ENCODE data around the gene CELF2. TPM values are rescaled to one million over a fixed set of nuclear protein-coding genes. Genes with fewer than 3 reads are reported as not detected.

CELF2 gene
- total RNA-seq, 1 donor from 2014 or later: 110 TPM

DNA sequence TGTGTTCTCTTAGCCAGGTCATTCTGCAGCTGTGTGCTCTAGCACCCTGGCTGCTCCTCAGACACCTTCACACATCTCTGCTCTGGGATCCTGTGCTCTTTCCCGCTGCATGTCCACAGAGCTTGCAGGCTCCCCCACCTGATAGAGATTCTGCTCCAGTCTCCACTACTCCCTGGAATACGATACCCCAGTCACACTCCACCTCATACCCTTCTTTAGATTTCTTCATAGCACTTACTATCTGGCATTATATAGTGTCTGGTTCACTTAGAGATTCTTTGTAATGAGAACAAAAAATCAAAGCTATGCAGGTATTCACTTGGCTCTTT is 88.0 kb downstream of the CELF2 start:
- Mint-ChIP-seq H3K27me3 (ENCODE audit: insufficient read depth) (peaks cover 15% of the 10 kb centered on the region), H3K27ac (no peak overlapping the region), H3K9me3 (peaks cover 3% of the 10 kb centered on the region), H3K4me3 (no peak overlapping the region), H3K36me3 (ENCODE audit: low read depth) (peaks cover 5% of the 10 kb centered on the region), H3K4me1 (ENCODE audit: low read depth) (peaks cover 13% of the 10 kb centered on the region)
- intact Hi-C loops (cut with micrococcal nuclease): no loop called here
- DNase-seq (ENCODE audit: low spot score): no peak

DNA sequence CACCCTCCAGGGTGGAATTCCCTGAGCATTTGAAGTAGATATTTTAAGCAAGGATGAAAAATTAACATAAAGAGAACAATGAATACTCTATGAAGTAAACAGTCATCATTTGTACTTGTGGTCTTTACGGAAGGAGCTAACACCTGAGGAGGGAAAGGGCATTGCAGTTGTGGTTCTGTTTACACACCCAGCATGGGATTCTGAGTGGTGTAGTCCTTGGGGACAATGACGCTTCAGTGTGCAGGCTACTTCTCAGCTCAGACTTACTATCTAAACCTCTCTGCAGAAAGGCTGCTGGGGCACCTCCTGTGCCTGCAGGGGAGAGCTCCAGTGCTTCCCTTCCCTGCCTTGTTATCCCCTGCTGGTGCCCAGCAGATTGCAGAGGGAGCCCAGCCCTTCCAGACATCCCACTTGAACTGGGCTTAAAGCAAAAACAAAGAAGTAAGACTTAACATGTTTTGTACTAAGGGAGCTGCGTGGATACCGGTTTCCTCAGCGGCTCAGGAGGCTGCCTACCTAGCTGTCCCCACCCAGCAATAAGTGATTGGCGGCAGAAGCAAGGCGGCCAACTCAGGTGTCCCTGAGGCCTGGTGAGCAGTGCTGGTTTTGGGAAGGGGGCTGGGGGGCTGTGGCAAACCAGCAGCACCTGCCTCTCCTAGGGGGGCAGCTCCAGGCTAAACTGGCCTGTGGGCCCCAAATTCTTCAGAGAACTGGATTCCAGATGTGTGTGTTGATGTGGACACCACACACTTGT is 89.1 kb downstream of the CELF2 start:
- Mint-ChIP-seq H3K27ac (no peak overlapping the region), H3K9me3 (peaks cover 3% of the 10 kb centered on the region)
- no peak for DNase-seq (ENCODE audit: low spot score)

DNA sequence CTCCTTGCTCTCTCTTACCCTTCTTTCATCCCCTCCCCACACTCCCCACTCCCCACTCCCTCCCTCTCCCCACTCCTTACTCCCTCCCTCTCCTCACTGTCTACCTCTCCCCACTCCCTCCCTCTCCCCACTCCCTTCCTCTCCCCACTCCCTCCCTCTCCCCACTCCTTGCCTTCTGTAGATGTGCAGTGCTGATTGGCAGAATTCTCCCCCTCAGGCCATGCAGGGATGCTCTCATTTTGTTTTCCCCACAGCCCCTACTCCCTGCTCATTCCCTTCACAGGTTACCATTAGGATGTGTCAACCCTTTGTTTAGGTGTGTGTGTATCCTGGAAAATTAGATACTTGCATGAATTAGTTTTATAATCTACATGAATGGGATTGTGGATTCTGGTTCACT is 90.3 kb downstream of the CELF2 start:
- Mint-ChIP-seq H3K4me3 (no peak overlapping the region), H3K36me3 (ENCODE audit: low read depth) (peaks cover 6% of the 10 kb centered on the region), H3K4me1 (ENCODE audit: low read depth) (peaks cover 14% of the 10 kb centered on the region), H3K27ac (no peak overlapping the region), H3K27me3 (ENCODE audit: insufficient read depth) (peaks cover 4% of the 10 kb centered on the region), H3K9me3 (peaks cover 3% of the 10 kb centered on the region)
- intact Hi-C loops (cut with micrococcal nuclease): no loop called here
- DNase-seq (ENCODE audit: low spot score): no peak

More for the DNA sequence above, 89.1 kb downstream of the CELF2 start:
- intact Hi-C loops (cut with micrococcal nuclease): no loop called here
- peaks cover 9% of the 10 kb centered on the region for H3K27me3 Mint-ChIP-seq (ENCODE audit: insufficient read depth)
- H3K4me1 Mint-ChIP-seq (ENCODE audit: low read depth): peaks cover 13% of the 10 kb centered on the region
- peaks cover 7% of the 10 kb centered on the region for H3K36me3 Mint-ChIP-seq (ENCODE audit: low read depth)
- no peak overlapping the region for H3K4me3 Mint-ChIP-seq

DNA sequence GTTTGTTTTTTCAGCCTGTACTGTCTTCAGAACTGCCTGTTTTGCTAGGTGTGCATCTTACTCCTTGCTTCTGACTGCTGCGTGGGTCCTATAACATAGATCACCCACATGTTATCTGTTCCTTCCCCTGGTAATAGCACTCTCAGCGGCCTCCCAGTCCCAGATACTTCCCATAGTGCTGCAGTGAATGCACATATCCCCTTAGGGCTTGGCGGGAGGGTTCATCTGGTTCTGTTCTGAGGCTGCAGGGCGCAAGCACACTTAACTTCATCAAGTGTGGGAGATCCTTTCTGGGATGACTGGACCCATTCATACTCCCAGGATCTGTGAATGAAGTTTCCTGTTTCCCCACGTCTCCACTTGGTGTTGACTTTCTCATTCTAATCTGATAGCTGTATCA is 90.7 kb downstream of the CELF2 start:
- Mint-ChIP-seq H3K27ac (no peak overlapping the region), H3K4me3 (no peak overlapping the region), H3K9me3 (peaks cover 3% of the 10 kb centered on the region), H3K27me3 (ENCODE audit: insufficient read depth) (peaks cover 3% of the 10 kb centered on the region), H3K4me1 (ENCODE audit: low read depth) (peaks cover 18% of the 10 kb centered on the region), H3K36me3 (ENCODE audit: low read depth) (peaks cover 6% of the 10 kb centered on the region)
- intact Hi-C loops (cut with micrococcal nuclease): no loop called here
- DNase-seq (ENCODE audit: low spot score): no peak

GRCh38 chr10:11109590-11109989 is 91.9 kb downstream of the CELF2 start:
- H3K4me3 Mint-ChIP-seq: no peak overlapping the region
- H3K36me3 Mint-ChIP-seq (ENCODE audit: low read depth): peaks cover 6% of the 10 kb centered on the region
- no peak for DNase-seq (ENCODE audit: low spot score)
- peaks cover 3% of the 10 kb centered on the region for H3K27me3 Mint-ChIP-seq (ENCODE audit: insufficient read depth)
- peaks cover 25% of the 10 kb centered on the region for H3K4me1 Mint-ChIP-seq (ENCODE audit: low read depth)
- intact Hi-C loops (cut with micrococcal nuclease): no loop called here
- no peak overlapping the region for H3K27ac Mint-ChIP-seq
- H3K9me3 Mint-ChIP-seq: peaks cover 3% of the 10 kb centered on the region

DNA sequence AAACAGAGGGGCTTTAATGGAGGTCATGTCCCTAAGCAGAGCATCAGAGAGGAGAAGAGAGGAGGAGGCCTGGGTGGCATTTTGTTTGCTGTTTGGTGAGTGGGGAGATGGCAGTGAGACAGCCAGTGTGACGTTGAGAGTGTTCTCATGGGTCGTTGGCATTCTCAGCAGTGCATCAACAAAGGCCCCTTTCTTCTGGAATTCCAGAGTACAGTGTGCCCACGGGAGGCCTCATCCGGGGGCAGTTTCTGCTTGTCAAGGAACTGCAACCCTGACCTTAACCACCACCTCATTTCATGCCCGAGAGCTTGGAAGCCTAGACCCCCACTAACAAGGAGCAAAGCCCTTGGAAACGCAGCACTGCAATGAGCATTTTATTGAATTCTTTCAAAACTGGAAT is 92.9 kb downstream of the CELF2 start:
- intact Hi-C loops (cut with micrococcal nuclease): no loop called here
- H3K4me3 Mint-ChIP-seq: no peak overlapping the region
- H3K4me1 Mint-ChIP-seq (ENCODE audit: low read depth): peaks cover 16% of the 10 kb centered on the region
- peaks cover 3% of the 10 kb centered on the region for H3K9me3 Mint-ChIP-seq
- H3K27me3 Mint-ChIP-seq (ENCODE audit: insufficient read depth): peaks cover 3% of the 10 kb centered on the region
- no peak for DNase-seq (ENCODE audit: low spot score)
- H3K27ac Mint-ChIP-seq: no peak overlapping the region
- peaks cover 6% of the 10 kb centered on the region for H3K36me3 Mint-ChIP-seq (ENCODE audit: low read depth)

DNA sequence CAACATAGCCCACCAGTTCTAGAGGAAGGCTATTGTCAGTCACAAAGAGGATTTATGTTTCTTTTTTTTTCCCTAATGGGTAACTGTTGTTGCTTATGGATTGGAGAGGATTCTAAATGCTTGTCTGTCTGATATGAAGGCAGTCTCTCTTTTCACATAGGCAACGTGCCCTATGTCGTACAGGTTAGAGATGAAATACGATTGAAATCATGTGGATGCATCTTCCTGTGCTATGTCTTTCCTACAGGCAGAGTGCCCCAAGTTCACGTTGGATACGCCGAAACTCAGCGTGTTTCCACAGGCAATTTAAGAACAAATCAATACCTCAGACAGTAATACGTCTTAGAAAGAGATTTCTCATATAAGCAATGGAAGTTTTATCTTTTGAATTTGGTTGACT is 93.8 kb downstream of the CELF2 start:
- no peak for DNase-seq (ENCODE audit: low spot score)
- Mint-ChIP-seq H3K9me3 (peaks cover 3% of the 10 kb centered on the region), H3K4me1 (ENCODE audit: low read depth) (peaks cover 12% of the 10 kb centered on the region), H3K4me3 (no peak overlapping the region), H3K27me3 (ENCODE audit: insufficient read depth) (peaks cover 3% of the 10 kb centered on the region), H3K36me3 (ENCODE audit: low read depth) (peaks cover 6% of the 10 kb centered on the region), H3K27ac (no peak overlapping the region)
- intact Hi-C loops (cut with micrococcal nuclease): no loop called here

- no peak for DNase-seq (ENCODE audit: low spot score)
- intact Hi-C loops (cut with micrococcal nuclease): loop anchor here (1.0 kb wide), 2 partner anchors 51 to 158 kb away; no protein-coding TSS in a partner anchor
- Mint-ChIP-seq H3K27me3 (ENCODE audit: insufficient read depth) (peaks cover 4% of the 10 kb centered on the region), H3K4me1 (ENCODE audit: low read depth) (peaks cover 12% of the 10 kb centered on the region), H3K27ac (no peak overlapping the region), H3K9me3 (peaks cover 3% of the 10 kb centered on the region), H3K4me3 (no peak overlapping the region), H3K36me3 (ENCODE audit: low read depth) (peaks cover 6% of the 10 kb centered on the region)
Observed at GRCh38 chr10:11112718-11113117, 95.0 kb downstream of the CELF2 start.

DNA sequence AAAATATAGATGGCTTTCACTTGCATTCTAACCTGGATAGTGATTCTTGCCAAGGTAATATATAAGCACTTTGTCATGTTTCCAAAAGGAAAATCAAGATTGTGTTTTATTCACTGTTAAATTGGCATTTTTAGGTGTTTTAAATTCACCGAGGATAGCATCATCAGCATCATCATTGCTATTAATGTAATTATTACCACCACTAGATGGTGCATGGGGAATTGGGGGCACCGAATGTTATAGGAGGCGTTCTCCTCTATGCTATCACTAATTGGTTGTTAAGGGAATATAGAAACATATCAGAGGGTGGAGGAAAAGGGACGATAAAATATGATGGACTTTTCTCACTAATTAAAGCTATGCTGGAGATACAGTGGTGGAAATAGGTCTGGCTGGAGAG is 95.5 kb downstream of the CELF2 start:
- Mint-ChIP-seq H3K9me3 (peaks cover 3% of the 10 kb centered on the region), H3K36me3 (ENCODE audit: low read depth) (peaks cover 6% of the 10 kb centered on the region), H3K4me3 (no peak overlapping the region), H3K27ac (no peak overlapping the region), H3K4me1 (ENCODE audit: low read depth) (peaks cover 12% of the 10 kb centered on the region), H3K27me3 (ENCODE audit: insufficient read depth) (peaks cover 4% of the 10 kb centered on the region)
- intact Hi-C loops (cut with micrococcal nuclease): loop anchor here (1.0 kb wide), 2 partner anchors 50 to 157 kb away; no protein-coding TSS in a partner anchor
- DNase-seq (ENCODE audit: low spot score): no peak

DNA sequence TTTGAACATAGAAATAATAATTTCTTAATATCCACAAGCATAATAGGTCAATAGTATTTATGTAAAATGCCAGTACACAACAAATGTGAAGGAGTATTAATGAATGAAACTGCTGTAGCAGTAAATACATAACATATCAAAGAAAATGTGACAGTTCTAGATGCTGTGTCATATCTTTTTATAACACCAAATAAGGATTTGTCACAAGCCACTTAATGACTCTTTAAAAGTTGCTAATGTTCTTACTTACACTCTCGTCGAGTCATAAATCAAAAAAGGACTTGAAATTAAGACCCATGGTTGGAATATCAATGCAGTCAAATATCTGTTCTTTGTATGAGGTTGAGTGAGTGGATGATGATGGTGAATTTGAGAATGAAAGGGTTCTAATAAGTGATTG is 96.6 kb downstream of the CELF2 start:
- H3K36me3 Mint-ChIP-seq (ENCODE audit: low read depth): peaks cover 2% of the 10 kb centered on the region
- intact Hi-C loops (cut with micrococcal nuclease): loop anchor here (2.0 kb wide), 1 partner anchor 33 kb away; no protein-coding TSS in a partner anchor
- H3K4me3 Mint-ChIP-seq: no peak overlapping the region
- H3K27ac Mint-ChIP-seq: no peak overlapping the region
- H3K9me3 Mint-ChIP-seq: peaks cover 3% of the 10 kb centered on the region
- H3K4me1 Mint-ChIP-seq (ENCODE audit: low read depth): peaks cover 12% of the 10 kb centered on the region
- peaks cover 2% of the 10 kb centered on the region for H3K27me3 Mint-ChIP-seq (ENCODE audit: insufficient read depth)
- no peak for DNase-seq (ENCODE audit: low spot score)

DNA sequence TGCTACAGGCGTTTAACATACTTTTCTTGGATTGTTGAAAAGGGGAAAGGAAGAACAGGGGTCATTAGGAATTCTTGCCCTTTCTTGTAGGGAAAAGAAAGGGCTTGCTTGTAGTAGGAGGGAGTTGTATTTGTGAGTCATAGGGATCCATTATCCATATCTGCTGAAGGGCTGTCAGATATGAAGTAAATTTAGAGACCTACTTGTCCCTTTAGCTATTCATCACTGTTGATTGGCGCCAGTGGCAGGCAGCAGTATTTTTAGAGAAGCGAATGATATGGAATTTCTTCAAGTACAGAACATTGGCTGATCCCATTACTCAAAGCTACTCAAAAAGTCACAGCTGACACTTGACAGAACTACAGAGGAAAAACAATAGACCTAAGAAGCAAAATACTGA is 97.7 kb downstream of the CELF2 start:
- intact Hi-C loops (cut with micrococcal nuclease): loop anchor here (2.0 kb wide), 1 partner anchor 31 kb away; no protein-coding TSS in a partner anchor
- DNase-seq (ENCODE audit: low spot score): no peak
- Mint-ChIP-seq H3K27ac (no peak overlapping the region), H3K36me3 (ENCODE audit: low read depth) (peaks cover 2% of the 10 kb centered on the region), H3K9me3 (peaks cover under 1% of the 10 kb centered on the region), H3K27me3 (ENCODE audit: insufficient read depth) (peaks cover 2% of the 10 kb centered on the region), H3K4me1 (ENCODE audit: low read depth) (peaks cover 12% of the 10 kb centered on the region), H3K4me3 (no peak overlapping the region)

DNA sequence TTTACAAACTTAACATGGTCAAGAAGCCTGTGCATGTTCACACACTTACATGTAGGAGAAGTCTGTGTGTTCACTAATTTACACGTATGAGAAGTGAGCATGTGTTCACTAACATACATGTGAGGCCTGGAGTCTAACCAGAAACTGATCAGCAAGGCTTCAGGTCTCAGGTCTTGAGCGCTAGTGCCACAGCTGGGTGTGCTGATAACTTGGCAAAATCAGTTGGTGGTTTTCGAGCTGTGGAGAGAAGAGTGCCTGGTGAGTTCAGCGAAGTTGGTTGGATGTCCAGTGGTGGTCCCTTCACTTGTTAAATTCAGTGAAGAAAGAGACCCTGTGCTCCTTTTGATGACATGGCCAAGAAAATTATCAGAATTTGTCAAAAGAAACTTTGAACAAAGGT is 98.7 kb downstream of the CELF2 start:
- no peak overlapping the region for H3K4me3 Mint-ChIP-seq

DNA sequence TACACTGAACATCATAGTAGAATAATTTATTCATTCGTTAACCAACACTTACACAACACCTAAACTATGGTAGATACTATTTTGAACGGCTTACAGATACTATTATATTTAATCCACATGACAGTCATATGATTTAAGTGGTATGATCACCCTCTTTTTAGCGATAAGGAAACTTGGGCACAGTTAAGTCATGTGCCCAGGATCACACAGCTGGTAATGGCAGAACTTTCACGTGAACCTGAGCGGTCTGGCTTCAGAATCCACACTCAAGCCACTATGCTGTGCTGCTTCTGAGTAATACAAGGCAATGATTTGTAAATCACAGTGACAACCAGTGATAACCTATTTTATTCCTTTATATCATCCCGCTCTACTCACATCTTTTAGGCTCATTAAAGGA is 99.1 kb downstream of the CELF2 start:
- Mint-ChIP-seq H3K27ac (no peak overlapping the region), H3K36me3 (ENCODE audit: low read depth) (no peaks in the 10 kb centered on the region), H3K4me1 (ENCODE audit: low read depth) (peaks cover 12% of the 10 kb centered on the region), H3K9me3 (no peaks in the 10 kb centered on the region), H3K4me3 (no peak overlapping the region), H3K27me3 (ENCODE audit: insufficient read depth) (peaks cover 8% of the 10 kb centered on the region)
- intact Hi-C loops (cut with micrococcal nuclease): no loop called here
- no peak for DNase-seq (ENCODE audit: low spot score)

More for the DNA sequence above, 98.7 kb downstream of the CELF2 start:
- Mint-ChIP-seq H3K36me3 (ENCODE audit: low read depth) (peaks cover under 1% of the 10 kb centered on the region), H3K4me1 (ENCODE audit: low read depth) (peaks cover 12% of the 10 kb centered on the region), H3K27ac (no peak overlapping the region), H3K9me3 (no peaks in the 10 kb centered on the region), H3K27me3 (ENCODE audit: insufficient read depth) (peaks cover 8% of the 10 kb centered on the region)
- intact Hi-C loops (cut with micrococcal nuclease): no loop called here
- DNase-seq (ENCODE audit: low spot score): no peak

Measured in activated T-helper 1 cell treated with anti-CD3 and anti-CD28 coated beads, Interleukin-12 subunit alpha, Interleukin-12 subunit beta, Interleukin-2, Interleukin-4 antibody, amounts not matched to agents 30 ng/mL and 10 ng/mL and 1 ng/mL, durations not matched to agents 14 hours and 24 hours and 36 hours (primary cell).